Brain microvascular endothelial cell (primary cell): ENCODE results near the gene OFD1.

ENCODE experiments used
- DNase-seq: peaks from one replicate; pipeline ENCODE4 v3.0.0-alpha.2; 2020
- H3K27ac ChIP-seq: fragments of 250-450 bp; sonication (Bioruptor Pico); 2 replicates; pipeline ENCODE4 v1.5.1; 2020; ENCODE audit warnings: mild to moderate bottlenecking, moderate library complexity
- H3K27me3 ChIP-seq: fragments of 250-450 bp; sonication (Bioruptor Pico); replicated peaks from 2 replicates; pipeline ENCODE4 v1.5.1; 2020; ENCODE audit warnings: mild to moderate bottlenecking
- H3K36me3 ChIP-seq: fragments of 250-450 bp; sonication (Bioruptor Pico); replicated peaks from 2 replicates; pipeline ENCODE4 v1.5.1; 2020; ENCODE audit warnings: mild to moderate bottlenecking
- H3K4me3 ChIP-seq: 2 replicates; pipeline ENCODE4 v1.5.1; 2011; ENCODE audit warnings: low read depth, mild to moderate bottlenecking, control low read depth, low read length, moderate library complexity
- in situ Hi-C: cut with HindIII; loops from 2 replicates; pipeline ENCODE4 v1.10.0; 2017; ENCODE audit warnings: low sequenced_read_pairs, low pct_ligation_motif_present
- TF ChIP-seq, protein P1 (sequence below): IDR thresholded peaks from 2 replicates; pipeline ENCODE4 v1.5.1; 2011; ENCODE audit warnings: low read depth, mild to moderate bottlenecking, moderate library complexity, low read length, control low read depth, inconsistent platforms; ENCODE audit errors: missing control alignments

Gene OFD1

GRCh38 chrX:13786048-13786447, 51.5 kb downstream of the OFD1 start:
- Histone ChIP-seq H3K36me3 (no peaks in the 10 kb centered on the region), H3K4me3 (no peak overlapping the region), H3K27ac (no peak overlapping the region), H3K27me3 (no peaks in the 10 kb centered on the region)
- in situ Hi-C loops: no loop called here
- TF ChIP-seq, protein P1, sequence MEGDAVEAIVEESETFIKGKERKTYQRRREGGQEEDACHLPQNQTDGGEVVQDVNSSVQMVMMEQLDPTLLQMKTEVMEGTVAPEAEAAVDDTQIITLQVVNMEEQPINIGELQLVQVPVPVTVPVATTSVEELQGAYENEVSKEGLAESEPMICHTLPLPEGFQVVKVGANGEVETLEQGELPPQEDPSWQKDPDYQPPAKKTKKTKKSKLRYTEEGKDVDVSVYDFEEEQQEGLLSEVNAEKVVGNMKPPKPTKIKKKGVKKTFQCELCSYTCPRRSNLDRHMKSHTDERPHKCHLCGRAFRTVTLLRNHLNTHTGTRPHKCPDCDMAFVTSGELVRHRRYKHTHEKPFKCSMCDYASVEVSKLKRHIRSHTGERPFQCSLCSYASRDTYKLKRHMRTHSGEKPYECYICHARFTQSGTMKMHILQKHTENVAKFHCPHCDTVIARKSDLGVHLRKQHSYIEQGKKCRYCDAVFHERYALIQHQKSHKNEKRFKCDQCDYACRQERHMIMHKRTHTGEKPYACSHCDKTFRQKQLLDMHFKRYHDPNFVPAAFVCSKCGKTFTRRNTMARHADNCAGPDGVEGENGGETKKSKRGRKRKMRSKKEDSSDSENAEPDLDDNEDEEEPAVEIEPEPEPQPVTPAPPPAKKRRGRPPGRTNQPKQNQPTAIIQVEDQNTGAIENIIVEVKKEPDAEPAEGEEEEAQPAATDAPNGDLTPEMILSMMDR: no peak
- no peak for DNase-seq

- TF ChIP-seq, protein P1: no peak
- Histone ChIP-seq H3K36me3 (no peaks in the 10 kb centered on the region), H3K27me3 (no peaks in the 10 kb centered on the region), H3K4me3 (no peak overlapping the region), H3K27ac (no peak overlapping the region)
- in situ Hi-C loops: no loop called here
- DNase-seq: no peak
Measured at GRCh38 chrX:13790206-13791131, 55.9 kb downstream of the OFD1 start.

DNA sequence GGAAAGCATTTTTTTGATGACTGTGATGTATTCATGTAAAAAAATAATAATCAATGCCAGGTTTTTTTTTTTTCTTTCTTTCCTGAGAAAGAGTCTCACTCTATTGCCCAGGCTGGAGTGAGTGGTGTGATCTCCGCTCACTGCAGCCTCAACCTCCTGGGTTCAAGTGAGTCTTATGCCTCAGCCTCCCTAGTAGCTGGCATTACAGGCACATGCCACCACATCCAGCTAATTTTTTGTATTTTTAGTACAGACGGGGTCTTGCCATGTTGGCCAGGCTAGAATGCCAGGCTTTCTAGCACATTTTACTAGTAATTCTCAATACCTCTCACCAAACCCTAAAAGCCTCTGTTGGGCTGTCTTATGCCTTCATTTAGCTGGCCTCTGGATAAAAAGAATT, 56.6 kb downstream of the OFD1 start:
- Histone ChIP-seq H3K36me3 (no peaks in the 10 kb centered on the region), H3K27me3 (no peaks in the 10 kb centered on the region), H3K4me3 (no peak overlapping the region), H3K27ac (no peak overlapping the region)
- TF ChIP-seq, protein P1: no peak
- in situ Hi-C loops: no loop called here
- DNase-seq: no peak

DNA sequence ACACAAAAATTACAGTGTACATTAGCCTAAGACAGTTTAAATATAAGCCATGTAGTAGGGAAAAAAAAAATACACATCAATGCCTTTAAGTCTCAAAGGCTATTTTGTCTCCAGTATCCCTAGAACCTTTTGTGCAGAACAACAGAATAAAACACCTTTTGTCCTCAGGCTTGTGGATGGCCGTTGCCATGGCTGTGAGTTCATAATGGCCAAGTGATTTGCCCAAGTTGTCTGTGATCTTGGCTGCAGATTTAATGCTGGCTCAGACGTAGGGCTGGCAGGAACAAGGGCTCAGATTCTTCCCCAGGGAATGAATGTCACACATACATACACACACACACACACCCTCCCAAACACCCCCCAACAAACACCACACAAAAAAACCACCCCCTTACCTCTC, 57.0 kb downstream of the OFD1 start:
- Histone ChIP-seq H3K27ac (no peak overlapping the region), H3K36me3 (no peaks in the 10 kb centered on the region), H3K27me3 (no peaks in the 10 kb centered on the region), H3K4me3 (no peak overlapping the region)
- no peak for DNase-seq
- TF ChIP-seq, protein P1: no peak
- in situ Hi-C loops: no loop called here

DNA sequence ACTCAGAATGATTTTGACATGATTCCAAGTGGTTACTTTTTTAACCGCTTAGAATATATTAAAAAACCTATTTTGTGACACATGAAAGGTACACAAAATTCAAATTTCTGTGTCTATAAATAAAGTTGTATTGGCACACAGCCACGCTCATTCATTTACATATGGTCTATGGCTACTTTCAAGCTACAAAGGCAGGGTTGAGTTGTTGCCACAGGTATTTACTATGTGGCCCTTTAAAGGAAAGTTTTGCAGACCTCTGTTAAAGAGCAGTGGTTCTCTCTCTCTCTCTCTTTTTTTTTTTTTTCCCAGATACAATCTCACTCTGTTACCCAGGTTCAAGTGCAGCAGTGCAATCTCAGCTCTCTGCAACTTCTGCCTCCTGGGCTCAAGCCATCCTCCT, 59.3 kb downstream of the OFD1 start:
- no peak for DNase-seq
- H3K27ac ChIP-seq: no peak overlapping the region
- no peaks in the 10 kb centered on the region for H3K36me3 ChIP-seq
- TF ChIP-seq, protein P1: no peak
- no peaks in the 10 kb centered on the region for H3K27me3 ChIP-seq
- H3K4me3 ChIP-seq: no peak overlapping the region
- in situ Hi-C loops: no loop called here

GRCh38 chrX:13794417-13794816, 59.9 kb downstream of the OFD1 start:
- Histone ChIP-seq H3K27ac (no peak overlapping the region), H3K4me3 (no peak overlapping the region), H3K27me3 (no peaks in the 10 kb centered on the region), H3K36me3 (no peaks in the 10 kb centered on the region)
- TF ChIP-seq, protein P1: no peak
- DNase-seq: no peak
- in situ Hi-C loops: no loop called here
